ENCODE measurements around the gene UNCX. TPM values are rescaled to one million over a fixed set of nuclear protein-coding genes. Genes with fewer than 3 reads are reported as not detected.
A peak's percentile ranks its signal among the peaks of the same experiment; 100 is the strongest.

UNCX gene
- total and polyA plus RNA-seq, 9 of the 15 experiments (the other 6 are each of a cell fraction or from before 2014, with no cell fraction given) = not detected

DNA sequence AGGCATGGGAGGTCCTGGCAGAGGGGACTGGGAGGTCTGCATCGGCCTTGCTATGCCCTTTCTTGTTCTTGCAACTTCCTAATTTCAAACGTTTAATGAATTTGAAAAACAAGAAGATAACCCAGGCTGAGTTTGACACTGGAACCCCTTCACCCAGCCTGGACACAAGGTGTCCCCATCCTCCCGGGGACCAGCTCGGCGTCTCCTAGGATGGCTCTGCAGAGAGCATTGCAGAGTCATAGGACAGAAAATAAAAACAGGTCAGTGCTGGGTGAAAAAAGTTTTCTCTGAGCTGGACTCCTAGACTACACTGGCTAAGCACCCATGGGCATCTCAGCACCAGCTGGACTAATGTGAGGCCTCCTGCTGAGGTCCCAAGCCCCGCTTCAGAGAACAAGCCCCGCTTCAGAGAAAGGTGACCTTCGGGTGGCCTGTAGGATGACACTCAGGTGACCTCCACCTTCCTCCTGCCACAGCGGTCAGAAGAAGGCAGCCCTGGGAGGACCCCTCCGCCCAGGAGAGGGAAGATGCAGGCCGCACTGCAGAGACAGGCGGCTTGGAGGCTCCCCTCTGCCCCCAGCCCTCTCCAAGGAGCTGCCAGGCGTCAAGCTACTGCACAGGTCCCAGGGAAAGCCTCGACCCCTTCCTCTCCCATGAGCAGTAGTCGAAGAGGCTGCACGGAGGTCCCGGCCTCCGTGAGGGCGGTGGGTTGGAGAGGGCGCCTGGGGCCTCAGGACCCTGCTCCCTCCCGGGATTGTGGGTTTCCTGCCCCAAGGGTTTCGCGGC, 9.3 kb upstream of the UNCX start (continued):
- TF ChIP-seq, protein P1, sequence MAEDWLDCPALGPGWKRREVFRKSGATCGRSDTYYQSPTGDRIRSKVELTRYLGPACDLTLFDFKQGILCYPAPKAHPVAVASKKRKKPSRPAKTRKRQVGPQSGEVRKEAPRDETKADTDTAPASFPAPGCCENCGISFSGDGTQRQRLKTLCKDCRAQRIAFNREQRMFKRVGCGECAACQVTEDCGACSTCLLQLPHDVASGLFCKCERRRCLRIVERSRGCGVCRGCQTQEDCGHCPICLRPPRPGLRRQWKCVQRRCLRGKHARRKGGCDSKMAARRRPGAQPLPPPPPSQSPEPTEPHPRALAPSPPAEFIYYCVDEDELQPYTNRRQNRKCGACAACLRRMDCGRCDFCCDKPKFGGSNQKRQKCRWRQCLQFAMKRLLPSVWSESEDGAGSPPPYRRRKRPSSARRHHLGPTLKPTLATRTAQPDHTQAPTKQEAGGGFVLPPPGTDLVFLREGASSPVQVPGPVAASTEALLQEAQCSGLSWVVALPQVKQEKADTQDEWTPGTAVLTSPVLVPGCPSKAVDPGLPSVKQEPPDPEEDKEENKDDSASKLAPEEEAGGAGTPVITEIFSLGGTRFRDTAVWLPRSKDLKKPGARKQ (CRISPR knock-in tag; IDR thresholded peaks at IDR 0.05) = no peak
- TF ChIP-seq MYNN (IDR thresholded peaks at IDR 0.05) = no peak
- no peak for TF ChIP-seq MYNN (CRISPR knock-in tag; IDR thresholded peaks at IDR 0.05)
- TF ChIP-seq NCOR1 (IDR thresholded peaks at IDR 0.05) = no peak
- TF ChIP-seq CREB1 (IDR thresholded peaks at IDR 0.05) = no peak
- no peak for TF ChIP-seq CREB1 (CRISPR knock-in tag; IDR thresholded peaks at IDR 0.05)
- TF ChIP-seq, protein P2, sequence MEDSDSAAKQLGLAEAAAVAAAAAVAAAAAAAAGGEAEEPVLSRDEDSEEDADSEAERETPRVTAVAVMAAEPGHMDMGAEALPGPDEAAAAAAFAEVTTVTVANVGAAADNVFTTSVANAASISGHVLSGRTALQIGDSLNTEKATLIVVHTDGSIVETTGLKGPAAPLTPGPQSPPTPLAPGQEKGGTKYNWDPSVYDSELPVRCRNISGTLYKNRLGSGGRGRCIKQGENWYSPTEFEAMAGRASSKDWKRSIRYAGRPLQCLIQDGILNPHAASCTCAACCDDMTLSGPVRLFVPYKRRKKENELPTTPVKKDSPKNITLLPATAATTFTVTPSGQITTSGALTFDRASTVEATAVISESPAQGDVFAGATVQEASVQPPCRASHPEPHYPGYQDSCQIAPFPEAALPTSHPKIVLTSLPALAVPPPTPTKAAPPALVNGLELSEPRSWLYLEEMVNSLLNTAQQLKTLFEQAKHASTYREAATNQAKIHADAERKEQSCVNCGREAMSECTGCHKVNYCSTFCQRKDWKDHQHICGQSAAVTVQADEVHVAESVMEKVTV (CRISPR knock-in tag; IDR thresholded peaks at IDR 0.05) = 0 out of 2 replicates have a peak, but pooled peaks have one; percentile 19
- no peak for TF ChIP-seq MECOM (CRISPR knock-in tag; IDR thresholded peaks at IDR 0.05)
- TF ChIP-seq E2F3 (CRISPR knock-in tag; IDR thresholded peaks at IDR 0.05) = no peak
- TF ChIP-seq ESRRA (IDR thresholded peaks at IDR 0.05; ENCODE audit: borderline replicate concordance, low read depth) = 0 out of 2 replicates have a peak, but pooled peaks have one; percentile 29
- TF ChIP-seq ZNF696 (CRISPR knock-in tag; conservative IDR thresholded peaks at IDR 0.05) = no peak
- TF ChIP-seq MCM7 (IDR thresholded peaks at IDR 0.05) = no peak
- TF ChIP-seq NCOA2 (IDR thresholded peaks at IDR 0.05; ENCODE audit: partially characterized antibody in 2 of 2) = no peak
- TF ChIP-seq, protein P3, sequence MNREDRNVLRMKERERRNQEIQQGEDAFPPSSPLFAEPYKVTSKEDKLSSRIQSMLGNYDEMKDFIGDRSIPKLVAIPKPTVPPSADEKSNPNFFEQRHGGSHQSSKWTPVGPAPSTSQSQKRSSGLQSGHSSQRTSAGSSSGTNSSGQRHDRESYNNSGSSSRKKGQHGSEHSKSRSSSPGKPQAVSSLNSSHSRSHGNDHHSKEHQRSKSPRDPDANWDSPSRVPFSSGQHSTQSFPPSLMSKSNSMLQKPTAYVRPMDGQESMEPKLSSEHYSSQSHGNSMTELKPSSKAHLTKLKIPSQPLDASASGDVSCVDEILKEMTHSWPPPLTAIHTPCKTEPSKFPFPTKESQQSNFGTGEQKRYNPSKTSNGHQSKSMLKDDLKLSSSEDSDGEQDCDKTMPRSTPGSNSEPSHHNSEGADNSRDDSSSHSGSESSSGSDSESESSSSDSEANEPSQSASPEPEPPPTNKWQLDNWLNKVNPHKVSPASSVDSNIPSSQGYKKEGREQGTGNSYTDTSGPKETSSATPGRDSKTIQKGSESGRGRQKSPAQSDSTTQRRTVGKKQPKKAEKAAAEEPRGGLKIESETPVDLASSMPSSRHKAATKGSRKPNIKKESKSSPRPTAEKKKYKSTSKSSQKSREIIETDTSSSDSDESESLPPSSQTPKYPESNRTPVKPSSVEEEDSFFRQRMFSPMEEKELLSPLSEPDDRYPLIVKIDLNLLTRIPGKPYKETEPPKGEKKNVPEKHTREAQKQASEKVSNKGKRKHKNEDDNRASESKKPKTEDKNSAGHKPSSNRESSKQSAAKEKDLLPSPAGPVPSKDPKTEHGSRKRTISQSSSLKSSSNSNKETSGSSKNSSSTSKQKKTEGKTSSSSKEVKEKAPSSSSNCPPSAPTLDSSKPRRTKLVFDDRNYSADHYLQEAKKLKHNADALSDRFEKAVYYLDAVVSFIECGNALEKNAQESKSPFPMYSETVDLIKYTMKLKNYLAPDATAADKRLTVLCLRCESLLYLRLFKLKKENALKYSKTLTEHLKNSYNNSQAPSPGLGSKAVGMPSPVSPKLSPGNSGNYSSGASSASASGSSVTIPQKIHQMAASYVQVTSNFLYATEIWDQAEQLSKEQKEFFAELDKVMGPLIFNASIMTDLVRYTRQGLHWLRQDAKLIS (CRISPR knock-in tag; IDR thresholded peaks at IDR 0.05) = no peak
